Dedifferentiated amniotic fluid mesenchymal stem cell (primary cell): Measurements from ENCODE around the gene CUL7.
"Not testable (repeated sequence)": the region's sequence is repeated elsewhere in the genome, so short reads cannot be mapped to it uniquely, and the experiment has no call there.

Source experiments
- DNase-seq: peaks from one replicate; pipeline ENCODE4 v3.0.0-alpha.2; 2016; ENCODE audit errors: extremely low spot score

CUL7 gene

GRCh38 chr6:43014434-43014909 lies 39.2 kb downstream of the CUL7 start:
- DNase-seq = peak; percentile 47

GRCh38 chr6:43013843-43014433 lies 39.7 kb downstream of the CUL7 start, which contains the start of the genes KLHDC3 and MEA1:
KLHDC3 (plus strand) TSS chr6:43014249; CDS start chr6:43017193, 2,944 bp downstream.
MEA1 (minus strand) TSS chr6:43013946; CDS start chr6:43013813, 133 bp downstream.
- DNase-seq = peak; percentile 100

- no peak for DNase-seq
These were observed 40.4 kb downstream of the CUL7 start for GRCh38 chr6:43013097-43013842.

- no peak for DNase-seq
These were observed 41.3 kb downstream of the CUL7 start for GRCh38 chr6:43012364-43012763.

- DNase-seq = no peak
These were observed 42.4 kb downstream of the CUL7 start for GRCh38 chr6:43011207-43011606.

GRCh38 chr6:43009124-43009523 lies 44.5 kb downstream of the CUL7 start:
- no peak for DNase-seq

- DNase-seq = no peak
These were observed 46.5 kb downstream of the CUL7 start for GRCh38 chr6:43007126-43007525.

GRCh38 chr6:43006251-43006650 lies 47.4 kb downstream of the CUL7 start:
- DNase-seq = no peak

- DNase-seq = no peak
These were observed 47.8 kb downstream of the CUL7 start for GRCh38 chr6:43005844-43006243.

- DNase-seq = no peak
These were observed 51.8 kb downstream of the CUL7 start for GRCh38 chr6:43001843-43002242.

GRCh38 chr6:42998205-42998604 lies 55.4 kb downstream of the CUL7 start:
- not testable (repeated sequence) for DNase-seq

GRCh38 chr6:42996513-42996912 lies 57.1 kb downstream of the CUL7 start:
- no peak for DNase-seq

- DNase-seq = no peak
These were observed 60.2 kb downstream of the CUL7 start for GRCh38 chr6:42993445-42993844.

- DNase-seq = no peak
These were observed 63.7 kb downstream of the CUL7 start for GRCh38 chr6:42989923-42990322.

- DNase-seq = no peak
These were observed 65.1 kb downstream of the CUL7 start for GRCh38 chr6:42988486-42989020.
